Liver (tissue), 9 donors: ENCODE data around the gene PALLD. TPM values are rescaled to one million over a fixed set of nuclear protein-coding genes. Genes with fewer than 3 reads are reported as not detected.

Source experiments
- DNase-seq: peaks from one replicate; pipeline ENCODE4 v3.0.0-alpha.2; 2017; ENCODE audit warnings: low spot score
- H3K27ac ChIP-seq, 2 donors: one replicate each; pipeline ENCODE4 v1.7.0; 2013; ENCODE audit warnings: inconsistent platforms in 2 of 2, low read length in 2 of 2, control low read depth in 1 of 2, low read depth in 1 of 2, mild to moderate bottlenecking in 1 of 2
- H3K27me3 ChIP-seq, 4 donors: one replicate each; pipeline versions ENCODE4 v1.6.1 to v1.7.0; 2013; ENCODE audit warnings: low read length in 3 of 4, inconsistent platforms in 1 of 4, mild to moderate bottlenecking in 1 of 4, moderate library complexity in 1 of 4; ENCODE audit not compliant: control insufficient read depth in 4 of 4, insufficient read depth in 4 of 4
- H3K36me3 ChIP-seq, 4 donors: one replicate each; pipeline versions ENCODE4 v1.6.1 to v1.7.0; 2013; ENCODE audit warnings: low read length in 3 of 4, mild to moderate bottlenecking in 3 of 4, low read depth in 1 of 4, moderate library complexity in 1 of 4; ENCODE audit not compliant: control insufficient read depth in 4 of 4, insufficient read depth in 3 of 4
- H3K4me1 ChIP-seq, 4 donors: one replicate each; pipeline versions ENCODE4 v1.6.1 to v1.7.0; 2013; ENCODE audit warnings: low read length in 3 of 4, mild to moderate bottlenecking in 3 of 4, moderate library complexity in 1 of 4; ENCODE audit not compliant: control insufficient read depth in 4 of 4, insufficient read depth in 4 of 4
- H3K4me3 ChIP-seq, 3 donors: one replicate each; pipeline versions ENCODE4 v1.6.1 to v1.7.0; 2013; ENCODE audit warnings: low read length in 3 of 3, control low read depth in 1 of 3, low read depth in 1 of 3, mild to moderate bottlenecking in 1 of 3
- H3K9ac ChIP-seq, 2 donors: one replicate each; pipeline ENCODE4 v1.7.0; 2013; ENCODE audit warnings: low read length in 2 of 2, mild to moderate bottlenecking in 2 of 2, moderate library complexity in 2 of 2, control low read depth in 1 of 2, low read depth in 1 of 2
- H3K9me3 ChIP-seq, 4 donors: one replicate each; pipeline versions ENCODE4 v1.6.1 to v1.7.0; 2013; ENCODE audit warnings: low read length in 3 of 4; ENCODE audit not compliant: control insufficient read depth in 4 of 4
- CTCF ChIP-seq: fragments of 150-350 bp; IDR thresholded peaks from 2 replicates; pipeline ENCODE4 v1.5.1; 2017; ENCODE audit warnings: improper control_type of control experiment, low read depth, low read length; ENCODE audit not compliant: missing input control
- FOXA1 ChIP-seq: IDR thresholded peaks from 2 replicates; pipeline ENCODE4 v1.6.1; 2016; ENCODE audit warnings: antibody characterized with exemption
- FOXA2 ChIP-seq: IDR thresholded peaks from 2 replicates; pipeline ENCODE4 v1.6.1; 2016; ENCODE audit warnings: antibody characterized with exemption
- HNF4A ChIP-seq, 2 donors: conservative IDR thresholded peaks; 2 replicates each; pipeline ENCODE4 v1.6.1; 2016; ENCODE audit warnings: antibody characterized with exemption in 2 of 2, mild to moderate bottlenecking in 2 of 2
- HNF4G ChIP-seq: IDR thresholded peaks from 2 replicates; pipeline ENCODE4 v1.6.1; 2016; ENCODE audit warnings: antibody characterized with exemption
- JUND ChIP-seq, 2 donors: IDR thresholded peaks; 2 replicates each; pipeline ENCODE4 v1.6.1; 2016; ENCODE audit warnings: antibody characterized with exemption in 2 of 2
- MAX ChIP-seq: IDR thresholded peaks from 2 replicates; pipeline ENCODE4 v1.6.1; 2016; ENCODE audit warnings: antibody characterized with exemption
- NR2F2 ChIP-seq: IDR thresholded peaks from 2 replicates; pipeline ENCODE4 v1.6.1; 2016; ENCODE audit warnings: antibody characterized with exemption
- RAD21 ChIP-seq, 2 donors: IDR thresholded peaks; 2 replicates each; pipeline ENCODE4 v1.6.1; 2016; ENCODE audit warnings: antibody characterized with exemption in 2 of 2, mild to moderate bottlenecking in 2 of 2
- RXRA ChIP-seq, 2 donors: IDR thresholded peaks; 2 replicates each; pipeline ENCODE4 v1.6.1; 2017 to 2018; ENCODE audit warnings: antibody characterized with exemption in 2 of 2, mild to moderate bottlenecking in 1 of 2
- SP1 ChIP-seq: IDR thresholded peaks from 2 replicates; pipeline ENCODE4 v1.6.1; 2018; ENCODE audit warnings: antibody characterized with exemption, mild to moderate bottlenecking
- YY1 ChIP-seq: IDR thresholded peaks from 2 replicates; pipeline ENCODE4 v1.6.1; 2016; ENCODE audit warnings: antibody characterized with exemption, mild to moderate bottlenecking
- ZBTB33 ChIP-seq: IDR thresholded peaks from 2 replicates; pipeline ENCODE4 v1.6.1; 2016; ENCODE audit warnings: antibody characterized with exemption
- WGBS: extraction: QIAGEN DNeasy Blood & Tissue Kit; methylation state at CpG from one replicate; pipeline ENCODE4 v1.1.7; 2013; 5-methylcytosine and 5-hydroxymethylcytosine counted together
- polyA plus RNA-seq, 2 donors: library from polyadenylated mRNA; stranded (reverse) in 1 of 2; unstranded in 1 of 2; fragments of 200-250 nt in 1 of 2; fragments of >200 nt in 1 of 2; fragmentation: Nextera tagmentation in 1 of 2; extraction: Ambion mirVana in 1 of 2; gene quantifications; one replicate each; pipeline versions ENCODE4 v1.2.1 to v1.2.3, GENCODE V29; 2013 to 2015
- total RNA-seq, 2 donors: library from RNA; depleted of rRNA; stranded (reverse); fragments of >200 nt; gene quantifications; one replicate each; pipeline ENCODE4 v1.2.3, GENCODE V29; 2014
- donor health status: healthy.
- donor health status: healthy.
- donor health status: healthy.
- donor health status: healthy.
- donor health status: healthy.

PALLD gene
- total and polyA plus RNA-seq, 4 donors, result 9.0 to 26.3 (median 14.7) TPM

- Histone ChIP-seq H3K36me3 (no peaks in the 10 kb centered on the region), H3K4me3 (no peak overlapping the region), H3K4me1 (no peaks in the 10 kb centered on the region), H3K27me3 (no peaks in the 10 kb centered on the region), H3K9ac (no peak overlapping the region), H3K27ac (no peak overlapping the region), H3K9me3 (no peaks in the 10 kb centered on the region)
- WGBS, result 82% methylated on average over 11 of the region's 11 CpGs
- no peak for TF ChIP-seq NR2F2
- TF ChIP-seq HNF4G, result no peak
- TF ChIP-seq CTCF, result no peak
- DNase-seq, result no peak
These were observed 244.7 kb downstream of the PALLD start for GRCh38 chr4:168741281-168742173.

- TF ChIP-seq FOXA1, result no peak
- TF ChIP-seq YY1, result no peak
- no peak for TF ChIP-seq SP1
- TF ChIP-seq RXRA (IDR thresholded peaks at IDR 0.05), result no peak
- no peak for TF ChIP-seq MAX
- TF ChIP-seq NR2F2, result no peak
- no peak for TF ChIP-seq ZBTB33
- TF ChIP-seq HNF4A (conservative IDR thresholded peaks at IDR 0.05), result no peak
- Histone ChIP-seq H3K27me3 (no peaks in the 10 kb centered on the region), H3K4me3 (no peak overlapping the region), H3K9me3 (no peaks in the 10 kb centered on the region), H3K27ac (no peak overlapping the region), H3K36me3 (no peaks in the 10 kb centered on the region), H3K9ac (no peak overlapping the region), H3K4me1 (no peaks in the 10 kb centered on the region)
- WGBS, result 94% methylated on average over 3 of the region's 3 CpGs
- no peak for DNase-seq
These were observed 246.3 kb downstream of the PALLD start for GRCh38 chr4:168743131-168743530.

- Histone ChIP-seq H3K27me3 (no peaks in the 10 kb centered on the region), H3K9ac (no peak overlapping the region), H3K4me1 (no peaks in the 10 kb centered on the region), H3K27ac (no peak overlapping the region), H3K9me3 (no peaks in the 10 kb centered on the region), H3K36me3 (no peaks in the 10 kb centered on the region), H3K4me3 (no peak overlapping the region)
- TF ChIP-seq JUND (IDR thresholded peaks at IDR 0.05) (no peak), RAD21 (IDR thresholded peaks at IDR 0.05) (peak in 1 of 2 donors; percentile 14), HNF4A (conservative IDR thresholded peaks at IDR 0.05) (peak in 1 of 2 donors; percentile 8), FOXA1 (no peak), FOXA2 (peak; percentile 8)
- 26% methylated on average over 3 of the region's 3 CpGs for WGBS
- no peak for DNase-seq
These were observed 246.7 kb downstream of the PALLD start for GRCh38 chr4:168743601-168744000.
